GM12864 (cell line): Measurements from ENCODE around the gene SIRT4.

Experiments
- DNase-seq: peaks from one replicate; pipeline ENCODE4 v3.0.0-alpha.2; 2011; ENCODE audit warnings: low read depth
- H3K4me3 ChIP-seq: 2 replicates; pipeline ENCODE4 v1.5.1; 2011; ENCODE audit warnings: mild to moderate bottlenecking, low read depth, low read length, control low read depth
- TF ChIP-seq, protein P1 (sequence below): IDR thresholded peaks from 2 replicates; pipeline ENCODE4 v1.5.1; 2011; ENCODE audit warnings: low read depth, mild to moderate bottlenecking, moderate library complexity, low read length, control low read depth, inconsistent platforms; ENCODE audit errors: missing control alignments

Gene SIRT4

DNA sequence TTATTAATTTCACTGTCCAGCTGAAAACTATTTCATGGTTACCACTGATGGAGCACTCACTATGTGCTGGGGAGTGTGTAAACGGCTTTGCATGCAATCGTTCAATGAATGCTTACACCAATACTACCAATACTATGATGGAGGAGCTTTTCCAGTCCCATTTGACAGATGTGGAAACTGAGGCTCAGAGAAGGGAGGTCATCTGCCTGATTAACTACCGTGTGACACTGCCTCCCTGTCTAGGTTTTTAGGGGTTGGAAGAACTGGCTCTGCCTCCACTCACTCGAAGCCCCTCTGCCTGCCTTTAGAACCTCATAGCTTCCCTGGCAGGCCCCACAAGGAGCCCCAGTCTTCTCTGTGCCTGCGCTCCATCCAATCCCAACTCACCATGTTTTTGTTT, 55.0 kb downstream of the SIRT4 start:
- H3K4me3 ChIP-seq: no peak overlapping the region
- TF ChIP-seq, protein P1, sequence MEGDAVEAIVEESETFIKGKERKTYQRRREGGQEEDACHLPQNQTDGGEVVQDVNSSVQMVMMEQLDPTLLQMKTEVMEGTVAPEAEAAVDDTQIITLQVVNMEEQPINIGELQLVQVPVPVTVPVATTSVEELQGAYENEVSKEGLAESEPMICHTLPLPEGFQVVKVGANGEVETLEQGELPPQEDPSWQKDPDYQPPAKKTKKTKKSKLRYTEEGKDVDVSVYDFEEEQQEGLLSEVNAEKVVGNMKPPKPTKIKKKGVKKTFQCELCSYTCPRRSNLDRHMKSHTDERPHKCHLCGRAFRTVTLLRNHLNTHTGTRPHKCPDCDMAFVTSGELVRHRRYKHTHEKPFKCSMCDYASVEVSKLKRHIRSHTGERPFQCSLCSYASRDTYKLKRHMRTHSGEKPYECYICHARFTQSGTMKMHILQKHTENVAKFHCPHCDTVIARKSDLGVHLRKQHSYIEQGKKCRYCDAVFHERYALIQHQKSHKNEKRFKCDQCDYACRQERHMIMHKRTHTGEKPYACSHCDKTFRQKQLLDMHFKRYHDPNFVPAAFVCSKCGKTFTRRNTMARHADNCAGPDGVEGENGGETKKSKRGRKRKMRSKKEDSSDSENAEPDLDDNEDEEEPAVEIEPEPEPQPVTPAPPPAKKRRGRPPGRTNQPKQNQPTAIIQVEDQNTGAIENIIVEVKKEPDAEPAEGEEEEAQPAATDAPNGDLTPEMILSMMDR: no peak
- DNase-seq: no peak

DNA sequence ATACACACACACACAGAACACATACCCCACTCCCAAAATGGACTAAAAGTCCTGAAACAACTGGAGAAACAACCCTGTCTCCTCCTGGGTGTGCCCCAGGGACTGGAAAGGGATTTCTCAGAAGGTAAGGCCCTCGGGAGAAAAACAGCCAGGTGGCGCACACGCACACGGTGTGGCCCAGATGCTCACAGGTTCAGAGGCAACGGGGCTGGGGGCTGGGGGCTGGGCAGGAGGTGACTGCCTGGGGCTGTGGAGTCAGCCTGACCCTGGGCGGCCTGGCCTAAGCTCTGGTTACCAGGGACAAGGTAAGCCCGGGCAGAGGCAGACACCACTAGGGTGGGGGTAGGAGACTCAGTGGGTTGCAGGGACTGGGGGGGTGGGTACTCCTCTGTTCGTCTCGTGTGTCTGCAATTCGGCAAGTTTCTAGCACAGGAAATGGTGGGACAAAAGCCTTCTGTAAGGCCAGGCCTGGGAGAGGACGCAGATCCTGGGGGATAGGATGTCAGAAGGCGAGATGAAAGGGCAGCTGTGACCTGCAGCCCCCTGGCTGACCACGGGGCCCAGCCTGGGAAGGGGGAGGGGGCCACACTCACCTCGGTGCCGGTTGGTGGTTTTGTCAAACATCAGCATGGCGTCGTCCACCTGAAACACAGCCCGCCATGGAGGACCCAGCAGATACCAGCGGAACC, 56.4 kb downstream of the SIRT4 start:
- TF ChIP-seq, protein P1: no peak
- H3K4me3 ChIP-seq: no peak overlapping the region
- no peak for DNase-seq

DNA sequence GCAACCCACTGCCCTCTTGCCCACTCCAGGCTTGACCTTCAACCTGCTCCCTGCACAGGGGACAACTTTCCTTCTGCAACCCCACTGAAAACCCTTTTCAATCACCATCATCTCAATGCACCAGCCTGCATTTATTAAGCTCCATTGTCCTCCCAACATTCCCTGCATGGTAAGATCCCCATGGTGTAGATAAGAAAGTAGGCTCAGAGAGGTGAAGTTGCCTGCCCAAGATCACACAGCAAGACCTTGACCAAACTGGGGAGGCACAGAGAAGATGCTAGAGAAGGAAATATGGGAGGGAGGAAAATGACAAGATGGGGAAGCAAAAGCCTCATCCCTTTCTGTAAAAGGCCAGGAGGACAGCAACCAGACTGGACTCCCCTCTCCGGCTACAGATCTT, 57.0 kb downstream of the SIRT4 start:
- no peak overlapping the region for H3K4me3 ChIP-seq
- no peak for DNase-seq
- TF ChIP-seq, protein P1: no peak

DNA sequence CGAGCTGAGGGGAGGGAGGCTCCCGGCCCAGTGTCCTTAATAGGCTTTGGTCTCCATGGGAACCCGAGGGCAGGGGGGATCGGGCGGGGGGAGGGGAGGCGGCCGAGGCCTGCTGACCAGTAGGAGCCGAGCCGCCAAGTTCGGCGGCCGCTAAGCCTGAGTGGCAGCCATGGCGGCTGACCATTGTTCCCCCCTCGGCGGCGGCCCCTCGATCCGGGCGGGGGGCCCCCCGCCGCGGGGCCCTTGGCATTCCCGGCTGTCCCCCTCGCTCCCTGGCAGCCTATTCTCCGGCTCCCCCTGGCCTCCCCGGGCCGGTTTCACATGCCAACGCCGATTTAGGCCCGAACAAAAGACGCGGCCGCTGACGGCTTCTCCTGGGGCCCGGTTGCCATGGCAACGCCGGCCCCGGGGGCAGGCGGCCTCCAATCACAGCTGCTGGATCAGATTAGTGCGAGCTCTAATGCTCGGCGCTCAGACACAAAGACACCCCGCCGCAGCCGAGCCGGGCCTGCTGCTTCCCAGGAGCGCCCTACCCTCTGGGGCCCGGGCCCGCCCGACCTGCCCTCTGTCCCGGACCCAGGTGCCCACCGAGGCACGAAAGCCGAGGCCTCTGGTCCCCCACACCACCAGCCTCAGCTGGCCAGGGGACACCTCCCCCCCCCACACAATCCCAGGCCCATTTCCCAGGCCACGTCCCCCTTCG, 59.5 kb downstream of the SIRT4 start:
- TF ChIP-seq, protein P1: no peak
- no peak overlapping the region for H3K4me3 ChIP-seq
- DNase-seq: no peak
